Activated T-helper 1 cell treated with Interleukin-2 at 50 U/mL for 16 hours (primary cell): ENCODE data around the gene FAM222A.

Experiments
- DNase-seq: peaks from one replicate; pipeline ENCODE4 v3.0.0-alpha.2; 2020; ENCODE audit warnings: low read depth

Gene FAM222A

DNA sequence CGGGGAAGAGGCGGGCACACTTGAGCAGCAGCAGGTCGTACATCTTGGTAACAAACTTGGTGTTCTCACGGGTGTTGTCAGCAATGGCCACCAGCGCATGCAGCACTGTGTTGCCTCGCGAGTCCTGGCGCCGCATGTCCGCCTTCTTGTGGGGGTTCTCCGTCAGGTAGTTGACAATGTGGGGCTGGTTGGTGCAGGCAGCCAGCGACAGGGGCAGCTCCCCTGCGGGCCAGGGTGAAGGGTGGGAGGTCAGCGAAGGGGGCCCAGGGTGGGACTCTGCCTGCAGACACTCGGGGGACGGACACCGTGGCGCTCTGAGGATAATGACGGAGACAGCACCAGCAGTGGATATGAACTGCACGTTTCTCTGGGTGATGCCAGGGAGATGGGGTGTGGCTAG is 85.1 kb downstream of the FAM222A start:
- no peak for DNase-seq

- no peak for DNase-seq
Measured at GRCh38 chr12:109800536-109800935, 86.9 kb downstream of the FAM222A start.

- no peak for DNase-seq
Measured at GRCh38 chr12:109802828-109803227, 89.2 kb downstream of the FAM222A start.

DNA sequence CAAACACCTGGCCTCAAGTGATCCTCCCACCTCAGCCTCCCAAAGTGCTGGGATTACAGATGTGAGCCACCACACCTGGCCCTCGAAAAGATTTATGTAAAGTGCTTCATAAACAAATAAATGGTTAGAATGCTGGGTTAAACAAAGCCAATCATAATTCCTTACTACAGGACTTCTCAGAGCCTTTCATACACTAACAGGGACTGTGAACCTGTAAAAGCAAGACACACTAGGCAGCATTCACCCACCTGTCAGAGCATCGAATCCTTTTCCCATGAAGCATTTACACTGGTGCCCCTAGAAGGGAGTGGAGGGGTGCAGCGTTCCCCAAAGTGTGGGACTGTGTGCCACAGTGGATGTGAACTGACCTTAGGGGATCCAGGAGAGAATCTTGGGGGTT is 90.1 kb downstream of the FAM222A start:
- no peak for DNase-seq

DNA sequence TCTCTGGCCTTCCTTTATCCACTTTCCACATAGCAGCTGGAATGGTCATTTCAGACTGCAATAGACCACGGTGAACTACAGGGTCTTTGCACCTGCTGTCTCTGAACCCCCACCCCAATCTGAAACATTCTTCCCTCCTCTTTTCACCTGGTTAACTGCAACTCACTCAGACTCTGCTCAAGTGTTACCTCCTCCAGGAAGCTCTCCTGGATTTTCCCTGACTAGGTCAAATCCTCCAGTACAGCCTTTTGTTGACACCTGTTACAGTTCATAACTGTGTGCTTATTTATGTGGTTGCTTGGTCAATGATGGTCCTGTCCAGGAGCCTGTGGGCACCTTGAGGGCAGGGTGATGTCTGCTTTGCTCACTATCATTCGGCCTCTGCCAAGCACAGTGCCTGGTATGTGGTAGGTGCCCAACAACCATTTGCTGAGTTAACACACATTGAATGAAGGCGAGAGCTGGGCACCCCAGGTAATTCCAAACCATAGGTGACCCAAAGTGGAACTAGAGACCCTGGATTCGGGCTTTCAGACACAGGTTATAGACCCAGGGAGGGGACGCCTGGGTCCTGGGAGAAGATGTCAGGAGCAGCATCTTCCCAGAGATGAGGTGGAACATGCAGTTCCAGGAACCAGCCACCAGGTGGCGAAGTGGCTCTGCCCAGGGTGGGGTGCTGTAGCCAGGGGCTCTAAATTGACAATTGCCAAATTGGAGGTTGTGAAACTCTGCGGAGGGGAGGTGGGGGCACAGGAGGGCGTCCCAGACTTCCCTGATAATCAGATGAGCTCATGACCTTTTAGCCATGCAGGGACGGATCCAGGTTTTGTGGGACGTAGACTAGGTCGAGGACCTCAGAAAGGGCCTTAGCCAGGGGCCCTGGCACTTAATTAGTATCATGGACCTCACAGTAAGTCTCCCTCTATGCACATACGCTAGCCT is 91.5 kb downstream of the FAM222A start:
- peak; percentile 48 for DNase-seq

DNA sequence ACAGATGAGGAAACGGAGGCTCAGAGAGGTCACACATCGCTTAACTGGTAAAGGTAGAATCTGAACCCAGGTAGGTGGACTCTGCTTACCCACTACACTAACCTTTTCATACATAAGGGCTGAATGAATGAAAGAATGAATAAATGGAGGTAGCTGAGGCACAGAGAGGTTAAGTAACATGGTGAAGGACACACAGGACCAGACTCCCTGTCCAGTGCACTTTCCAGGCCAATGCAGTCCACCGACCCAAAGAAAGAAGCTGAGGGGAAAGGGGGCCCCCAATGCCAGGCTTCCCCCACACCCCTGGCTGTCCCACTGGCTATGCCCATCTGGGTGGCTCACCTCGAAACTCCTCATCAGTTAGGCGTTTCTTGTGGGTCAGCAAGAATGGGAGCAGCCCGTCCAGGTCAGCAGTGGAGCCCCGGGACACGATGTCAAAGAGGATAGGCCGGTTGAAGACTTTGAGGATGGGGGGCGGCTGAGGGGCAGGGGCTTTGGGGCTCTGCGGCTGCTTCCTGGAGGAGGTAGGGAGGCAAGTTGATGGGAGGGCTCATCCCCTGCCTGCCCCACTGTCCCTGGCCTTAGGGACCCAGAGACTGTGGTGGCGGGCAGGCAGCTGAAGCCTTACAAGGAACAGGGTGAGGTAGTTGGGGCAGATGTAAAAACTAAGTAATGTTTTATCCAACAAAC is 94.5 kb downstream of the FAM222A start:
- no peak for DNase-seq

DNA sequence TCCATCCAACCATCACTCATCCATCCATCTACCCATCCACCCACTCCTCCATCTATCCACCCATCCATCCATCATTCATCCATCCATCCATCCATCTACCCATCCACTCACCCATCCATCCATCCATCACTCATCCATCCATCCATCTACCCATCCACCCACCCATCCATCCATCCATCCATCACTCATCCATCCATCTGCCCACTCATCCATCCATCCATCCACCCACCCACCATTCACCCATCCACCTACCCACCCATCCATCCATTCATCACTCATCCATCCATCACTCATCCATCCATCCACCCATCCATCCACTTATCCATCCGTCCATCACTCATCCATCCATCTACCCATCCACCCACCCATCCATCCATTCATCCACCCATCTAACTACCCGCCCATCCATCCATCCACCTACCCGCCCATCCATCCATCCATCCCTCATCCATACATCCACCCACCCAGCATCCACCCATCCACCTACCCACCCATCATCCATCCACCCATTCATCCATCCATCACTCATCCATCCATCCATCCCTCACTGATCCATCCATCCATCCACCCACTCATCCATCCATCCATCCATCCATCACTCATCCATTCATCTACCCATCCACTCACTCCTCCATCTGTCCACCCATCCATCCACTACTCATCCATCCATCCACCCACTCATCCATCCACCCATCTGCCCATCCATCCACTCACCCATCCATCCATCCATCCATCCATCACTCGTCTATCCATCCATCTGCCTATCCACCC is 95.4 kb downstream of the FAM222A start:
- no peak for DNase-seq

- no peak for DNase-seq
Measured at GRCh38 chr12:109810954-109811623, 97.5 kb downstream of the FAM222A start.

- DNase-seq = no peak
Measured at GRCh38 chr12:109811624-109811995, 98.0 kb downstream of the FAM222A start.

GRCh38 chr12:109813810-109814416 is 100.3 kb downstream of the FAM222A start:
- no peak for DNase-seq

GRCh38 chr12:109814600-109815150 is 101.0 kb downstream of the FAM222A start:
- DNase-seq = no peak

GRCh38 chr12:109815225-109815624 is 101.6 kb downstream of the FAM222A start:
- DNase-seq = no peak

DNA sequence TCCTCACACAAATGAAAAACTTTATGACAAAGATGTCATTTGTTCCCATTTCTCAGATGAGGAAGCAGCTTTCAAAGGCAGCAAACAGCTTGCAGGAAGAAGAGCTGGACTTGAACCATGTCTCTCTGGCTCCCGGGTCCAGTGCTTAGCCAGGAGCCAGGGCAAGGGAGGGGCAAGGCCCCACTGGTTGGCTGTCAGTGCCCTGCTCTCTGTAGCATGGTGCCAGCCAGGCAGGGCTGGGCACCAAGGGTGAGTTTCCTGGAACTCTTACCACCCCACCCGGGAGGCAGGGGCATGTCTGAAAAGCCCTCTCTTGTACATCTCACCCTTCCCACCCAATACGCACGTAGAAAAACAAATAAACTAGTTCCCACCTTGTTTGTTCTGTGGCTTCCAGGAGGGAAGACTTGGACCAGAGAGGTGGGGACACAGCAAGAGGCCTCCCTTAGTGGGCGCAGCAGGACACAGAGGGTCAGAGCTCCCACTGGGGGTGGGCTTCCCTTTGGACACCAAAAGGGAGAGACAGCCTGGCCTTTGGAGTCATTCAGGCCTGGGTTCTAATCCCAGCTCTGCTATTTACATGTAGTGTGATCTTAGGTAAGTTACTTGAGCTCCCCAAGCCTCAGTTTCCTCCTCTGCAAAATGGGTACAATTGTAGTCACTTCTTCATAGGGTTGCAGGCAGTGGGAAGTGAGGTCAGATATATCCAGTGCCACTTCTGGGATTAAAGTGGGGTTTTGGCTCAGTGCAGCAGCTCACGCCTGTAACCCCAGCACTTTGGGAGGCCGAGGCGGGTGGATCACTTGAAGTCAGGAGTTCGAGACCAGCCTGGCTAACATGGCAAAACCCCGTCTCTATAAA is 102.4 kb downstream of the FAM222A start:
- DNase-seq = no peak

GRCh38 chr12:109816870-109817269 is 103.2 kb downstream of the FAM222A start:
- DNase-seq = no peak

DNA sequence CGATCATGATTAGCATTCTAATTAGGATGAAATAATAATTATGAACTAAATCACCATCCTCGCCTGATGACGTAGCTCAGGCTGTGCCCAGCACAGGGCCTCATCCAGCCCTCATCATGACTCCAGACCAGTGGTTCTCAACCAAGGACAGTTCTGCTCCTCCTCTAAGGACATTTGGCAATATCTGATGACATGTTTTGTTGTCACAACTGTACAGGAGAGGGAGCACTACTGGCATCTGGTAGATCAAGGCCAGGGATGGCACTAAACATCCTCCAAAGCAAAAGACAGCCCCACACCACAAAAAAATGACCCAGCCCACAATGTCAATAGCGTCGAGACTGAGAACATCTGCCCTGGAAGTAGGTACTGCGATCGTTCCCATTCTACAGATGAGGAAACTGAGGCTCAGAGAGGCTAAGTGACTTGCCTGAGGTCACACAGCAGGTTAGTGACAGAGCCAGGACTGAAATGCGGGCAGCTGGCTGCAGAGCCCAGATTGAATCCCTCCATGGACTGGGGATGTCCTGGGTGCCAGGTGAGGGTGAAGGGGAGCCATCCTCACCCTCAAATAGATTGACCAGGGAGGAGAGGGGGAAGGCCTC is 104.1 kb downstream of the FAM222A start:
- no peak for DNase-seq

- no peak for DNase-seq
Measured at GRCh38 chr12:109818253-109818652, 104.6 kb downstream of the FAM222A start.

DNA sequence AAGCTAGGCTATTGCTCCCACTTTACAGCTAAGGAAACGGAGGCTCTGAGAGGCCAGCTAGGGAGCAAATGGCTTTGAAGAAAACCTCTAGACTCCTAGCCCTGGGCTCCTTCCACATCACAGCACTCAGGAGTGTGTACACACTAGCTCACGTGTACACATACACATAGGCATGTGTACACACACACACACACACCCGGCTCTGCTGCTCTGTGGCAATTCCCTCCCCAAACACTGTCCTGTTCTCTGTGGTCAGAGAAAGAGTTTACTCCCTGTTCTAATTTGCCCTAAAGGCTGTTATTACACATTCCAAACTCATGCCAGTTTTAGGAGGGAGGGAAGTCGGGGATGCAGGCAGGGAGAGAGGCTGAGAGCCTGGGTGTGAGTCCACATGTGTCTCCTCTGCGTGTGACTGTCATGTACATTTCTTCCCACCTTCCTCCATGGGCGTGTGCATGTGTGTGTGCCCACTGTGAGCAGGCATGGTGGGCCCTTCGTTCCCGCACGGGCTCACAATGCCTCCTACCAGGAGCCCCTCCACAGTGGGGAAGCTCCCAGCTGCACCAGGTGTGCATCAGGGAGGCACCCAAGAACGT is 105.4 kb downstream of the FAM222A start:
- DNase-seq = no peak
